ENCODE data around the gene IRF9. TPM values are rescaled to one million over a fixed set of nuclear protein-coding genes. Genes with fewer than 3 reads are reported as not detected.
A peak's percentile ranks its signal among the peaks of the same experiment; 100 is the strongest.

IRF9 gene
- total RNA-seq, 1 donor from 2014 or later = 45.1 TPM

GRCh38 chr14:24143511-24143910, 17.6 kb upstream of the IRF9 start:
- no peak for DNase-seq (ENCODE audit: low read depth)
- no peak overlapping the region for H3K4me3 ChIP-seq (ENCODE audit: low read depth, low read length)
- TF ChIP-seq CTCF (conservative IDR thresholded peaks at IDR 0.05; ENCODE audit: low read depth, low read length) = no peak

GRCh38 chr14:24144451-24144850, 16.6 kb upstream of the IRF9 start:
- no peak for DNase-seq (ENCODE audit: low read depth)
- H3K4me3 ChIP-seq (ENCODE audit: low read depth, low read length) = no peak overlapping the region
- no peak for TF ChIP-seq CTCF (conservative IDR thresholded peaks at IDR 0.05; ENCODE audit: low read depth, low read length)

- no peak for DNase-seq (ENCODE audit: low read depth)
- peak overlapping the region; percentile 94 for H3K4me3 ChIP-seq (ENCODE audit: low read depth, low read length)
- no peak for TF ChIP-seq CTCF (conservative IDR thresholded peaks at IDR 0.05; ENCODE audit: low read depth, low read length)
These were observed 15.8 kb upstream of the IRF9 start for GRCh38 chr14:24145219-24145618.

GRCh38 chr14:24145690-24146452, 15.2 kb upstream of the IRF9 start:
- H3K4me3 ChIP-seq (ENCODE audit: low read depth, low read length) = peak overlapping the region; percentile 94
- TF ChIP-seq CTCF (conservative IDR thresholded peaks at IDR 0.05; ENCODE audit: low read depth, low read length) = no peak
- no peak for DNase-seq (ENCODE audit: low read depth)

GRCh38 chr14:24146453-24146977, 14.6 kb upstream of the IRF9 start, which contains the start of gene PSME2:
PSME2 (minus strand) TSS chr14:24146610; CDS start chr14:24146581, 29 bp downstream.
- H3K4me3 ChIP-seq (ENCODE audit: low read depth, low read length) = peak within 1 kb of the TSS; percentile 94
- TF ChIP-seq CTCF (conservative IDR thresholded peaks at IDR 0.05; ENCODE audit: low read depth, low read length) = no peak
- DNase-seq (ENCODE audit: low read depth) = peak; percentile 66

- H3K4me3 ChIP-seq (ENCODE audit: low read depth, low read length) = peak within 1 kb of the TSS; percentile 94
- no peak for TF ChIP-seq CTCF (conservative IDR thresholded peaks at IDR 0.05; ENCODE audit: low read depth, low read length)
- peak; percentile 77 for DNase-seq (ENCODE audit: low read depth)
These were observed 13.9 kb upstream of the IRF9 start, which contains the start of gene RNF31 for GRCh38 chr14:24146978-24147760. RNF31 (plus strand) TSS chr14:24147498; CDS start chr14:24147699, 201 bp downstream.
